ENCODE results near the gene HERC3. TPM values are rescaled to one million over a fixed set of nuclear protein-coding genes. Genes with fewer than 3 reads are reported as not detected.

The HERC3 gene
- total and polyA plus RNA-seq, 4 donors: 5.1 to 22.1 (median 10.0) TPM

- DNase-seq (ENCODE audit: low spot score): no peak
- WGBS: 47% methylated on average over 1 of the region's 1 CpG
- Histone ChIP-seq H3K27me3 (ENCODE audit: control insufficient read depth in 4 of 4, insufficient read depth in 4 of 4, low read length in 3 of 4) (no peaks in the 10 kb centered on the region), H3K4me3 (ENCODE audit: low read depth in 1 of 3, low read length in 3 of 3) (peak overlapping the region in 1 of 3 donors; percentile 13), H3K9ac (ENCODE audit: low read depth in 1 of 2, low read length in 2 of 2) (peak overlapping the region in 1 of 2 donors; percentile 77), H3K4me1 (ENCODE audit: control insufficient read depth in 4 of 4, insufficient read depth in 4 of 4, low read length in 3 of 4) (peaks cover 2 to 62% (median 46%) of the 10 kb centered on the region in 4 donors), H3K27ac (ENCODE audit: low read depth in 1 of 2, low read length in 2 of 2) (peak overlapping the region; percentile 71 to 86), H3K36me3 (ENCODE audit: control insufficient read depth in 4 of 4, insufficient read depth in 3 of 4, low read depth in 1 of 4, low read length in 3 of 4) (no peaks in the 10 kb centered on the region), H3K9me3 (ENCODE audit: control insufficient read depth in 4 of 4, low read length in 3 of 4) (no peaks in the 10 kb centered on the region)
- TF ChIP-seq ZBTB33 (IDR thresholded peaks at IDR 0.05) (no peak), RAD21 (IDR thresholded peaks at IDR 0.05) (no peak), NR2F2 (IDR thresholded peaks at IDR 0.05) (no peak), ATF3 (IDR thresholded peaks at IDR 0.05) (no peak)
Measured at GRCh38 chr4:88755454-88755853, 163.2 kb downstream of the HERC3 start.

- TF ChIP-seq FOXA2 (IDR thresholded peaks at IDR 0.05): no peak
- peak; percentile 23 to 45 for TF ChIP-seq RXRA (IDR thresholded peaks at IDR 0.05)
- no peak for TF ChIP-seq HNF4G (IDR thresholded peaks at IDR 0.05)
- TF ChIP-seq SP1 (IDR thresholded peaks at IDR 0.05): peak; percentile 74
- TF ChIP-seq GABPA (IDR thresholded peaks at IDR 0.05 in 1 of 2, conservative IDR thresholded peaks at IDR 0.05 in 1 of 2): peak in 1 of 2 donors; percentile 24
- TF ChIP-seq REST (IDR thresholded peaks at IDR 0.05): peak; percentile 85
- TF ChIP-seq JUND (IDR thresholded peaks at IDR 0.05): no peak
- TF ChIP-seq RAD21 (IDR thresholded peaks at IDR 0.05): peak; percentile 12 to 59
- no peak for TF ChIP-seq NR2F2 (IDR thresholded peaks at IDR 0.05)
- TF ChIP-seq CTCF (IDR thresholded peaks at IDR 0.05; ENCODE audit: low read depth, low read length, missing input control): no peak
- peak; percentile 30 for TF ChIP-seq ZBTB33 (IDR thresholded peaks at IDR 0.05)
- peak; percentile 42 to 50 for TF ChIP-seq HNF4A (conservative IDR thresholded peaks at IDR 0.05)
- no peak for TF ChIP-seq ATF3 (IDR thresholded peaks at IDR 0.05)
- peak; percentile 68 for TF ChIP-seq TAF1 (conservative IDR thresholded peaks at IDR 0.05)
- no peak for TF ChIP-seq EGR1 (IDR thresholded peaks at IDR 0.05; ENCODE audit: low read depth in 2 of 2)
- peak; percentile 75 for TF ChIP-seq YY1 (IDR thresholded peaks at IDR 0.05)
- no peak for TF ChIP-seq FOXA1 (IDR thresholded peaks at IDR 0.05)
- peak; percentile 39 for TF ChIP-seq MAX (IDR thresholded peaks at IDR 0.05)
- peaks cover 2 to 60% (median 46%) of the 10 kb centered on the region in 4 donors for H3K4me1 ChIP-seq (ENCODE audit: control insufficient read depth in 4 of 4, insufficient read depth in 4 of 4, low read length in 3 of 4)
- H3K36me3 ChIP-seq (ENCODE audit: control insufficient read depth in 4 of 4, insufficient read depth in 3 of 4, low read depth in 1 of 4, low read length in 3 of 4): no peaks in the 10 kb centered on the region
- peak overlapping the region; percentile 71 to 86 for H3K27ac ChIP-seq (ENCODE audit: low read depth in 1 of 2, low read length in 2 of 2)
- H3K9ac ChIP-seq (ENCODE audit: low read depth in 1 of 2, low read length in 2 of 2): peak overlapping the region in 1 of 2 donors; percentile 87
- H3K4me3 ChIP-seq (ENCODE audit: low read depth in 1 of 3, low read length in 3 of 3): peak overlapping the region; percentile 3 to 28 (median 13)
- H3K9me3 ChIP-seq (ENCODE audit: control insufficient read depth in 4 of 4, low read length in 3 of 4): no peaks in the 10 kb centered on the region
- WGBS: 31% methylated on average over 5 of the region's 5 CpGs
- no peaks in the 10 kb centered on the region for H3K27me3 ChIP-seq (ENCODE audit: control insufficient read depth in 4 of 4, insufficient read depth in 4 of 4, low read length in 3 of 4)
- DNase-seq (ENCODE audit: low spot score): no peak
Measured at GRCh38 chr4:88756149-88756548, 163.9 kb downstream of the HERC3 start.

Measured in liver (tissue), 9 donors.